Osteoblast (primary cell): Measurements from ENCODE around the gene FARS2. TPM values are rescaled to one million over a fixed set of nuclear protein-coding genes. Genes with fewer than 3 reads are reported as not detected.

Experiments
- DNase-seq: peaks from one replicate; pipeline ENCODE4 v3.0.0; 2011; ENCODE audit warnings: low spot score, mixed read lengths; ENCODE audit not compliant: insufficient read length; ENCODE audit errors: missing footprints
- H2AFZ ChIP-seq: 2 replicates; pipeline ENCODE4 v1.6.0; 2011; ENCODE audit warnings: mild to moderate bottlenecking, low read length
- H3K27ac ChIP-seq: 2 replicates; pipeline ENCODE4 v1.5.1; 2011; ENCODE audit warnings: mild to moderate bottlenecking, low read depth, low read length, moderate library complexity
- H3K27me3 ChIP-seq: 2 replicates; pipeline ENCODE4 v1.6.0; 2012; ENCODE audit warnings: mild to moderate bottlenecking, control low read depth, inconsistent platforms, low read length, moderate library complexity; ENCODE audit not compliant: insufficient read depth
- H3K36me3 ChIP-seq: 2 replicates; pipeline ENCODE4 v1.5.1; 2011; ENCODE audit warnings: mild to moderate bottlenecking, low read length, control low read depth, moderate library complexity; ENCODE audit not compliant: insufficient read depth
- H3K4me1 ChIP-seq: 2 replicates; pipeline ENCODE4 v1.5.1; 2011; ENCODE audit warnings: mild to moderate bottlenecking, low read length, control low read depth, moderate library complexity; ENCODE audit not compliant: insufficient read depth
- H3K4me2 ChIP-seq: 2 replicates; pipeline ENCODE4 v1.6.0; 2011; ENCODE audit warnings: mild to moderate bottlenecking, low read length; ENCODE audit not compliant: insufficient read depth
- H3K4me3 ChIP-seq: fragments of 200-600 bp; sonication (generic); 3 replicates; pipeline ENCODE4 v1.5.1; 2012; ENCODE audit warnings: mild to moderate bottlenecking, low read length, inconsistent platforms; ENCODE audit not compliant: insufficient read depth
- H3K79me2 ChIP-seq: 2 replicates; pipeline ENCODE4 v1.6.0; 2012; ENCODE audit warnings: mild to moderate bottlenecking, low read length, control low read depth, inconsistent platforms; ENCODE audit not compliant: insufficient read depth
- H3K9me3 ChIP-seq: 2 replicates; pipeline ENCODE4 v1.5.1; 2011; ENCODE audit warnings: low read depth, low read length, control low read depth
- H4K20me1 ChIP-seq: 2 replicates; pipeline ENCODE4 v1.6.0; 2012; ENCODE audit warnings: mild to moderate bottlenecking, low read length, control low read depth; ENCODE audit not compliant: insufficient read depth
- total RNA-seq: library from RNA; depleted of rRNA; stranded (reverse); fragments of >200 nt; gene quantifications from 2 replicates; pipeline ENCODE4 v1.2.3, GENCODE V29; 2012
- TF ChIP-seq, protein P1 (sequence below): IDR thresholded peaks from 2 replicates; pipeline ENCODE4 v1.5.1; 2011; ENCODE audit warnings: mild to moderate bottlenecking, low read depth, low read length, moderate library complexity; ENCODE audit errors: extremely low read depth

Gene FARS2
- total RNA-seq, 1 donor, result 29.7 TPM

DNA sequence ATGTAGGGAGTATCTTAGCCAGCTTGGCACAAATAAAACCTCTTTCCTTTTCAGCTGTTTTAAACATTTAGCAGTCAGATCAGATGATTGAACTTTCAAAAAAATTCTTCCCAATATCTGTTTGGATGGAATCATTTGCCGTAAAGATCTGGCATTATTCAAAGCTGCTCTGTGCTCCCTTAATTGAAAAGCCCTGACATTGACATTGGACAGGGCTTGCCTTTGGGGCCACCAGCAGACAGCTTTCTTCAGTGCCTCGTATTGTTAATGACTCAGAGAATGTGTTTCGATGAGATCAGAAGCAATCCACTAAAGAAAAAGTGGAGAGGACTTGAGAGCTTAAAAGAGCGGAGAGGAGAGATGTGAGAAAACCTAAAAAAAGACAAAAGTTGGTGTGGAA is 401.9 kb downstream of the FARS2 start:
- H3K4me2 ChIP-seq, result no peak overlapping the region
- TF ChIP-seq, protein P1, sequence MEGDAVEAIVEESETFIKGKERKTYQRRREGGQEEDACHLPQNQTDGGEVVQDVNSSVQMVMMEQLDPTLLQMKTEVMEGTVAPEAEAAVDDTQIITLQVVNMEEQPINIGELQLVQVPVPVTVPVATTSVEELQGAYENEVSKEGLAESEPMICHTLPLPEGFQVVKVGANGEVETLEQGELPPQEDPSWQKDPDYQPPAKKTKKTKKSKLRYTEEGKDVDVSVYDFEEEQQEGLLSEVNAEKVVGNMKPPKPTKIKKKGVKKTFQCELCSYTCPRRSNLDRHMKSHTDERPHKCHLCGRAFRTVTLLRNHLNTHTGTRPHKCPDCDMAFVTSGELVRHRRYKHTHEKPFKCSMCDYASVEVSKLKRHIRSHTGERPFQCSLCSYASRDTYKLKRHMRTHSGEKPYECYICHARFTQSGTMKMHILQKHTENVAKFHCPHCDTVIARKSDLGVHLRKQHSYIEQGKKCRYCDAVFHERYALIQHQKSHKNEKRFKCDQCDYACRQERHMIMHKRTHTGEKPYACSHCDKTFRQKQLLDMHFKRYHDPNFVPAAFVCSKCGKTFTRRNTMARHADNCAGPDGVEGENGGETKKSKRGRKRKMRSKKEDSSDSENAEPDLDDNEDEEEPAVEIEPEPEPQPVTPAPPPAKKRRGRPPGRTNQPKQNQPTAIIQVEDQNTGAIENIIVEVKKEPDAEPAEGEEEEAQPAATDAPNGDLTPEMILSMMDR, result no peak
- DNase-seq, result no peak

DNA sequence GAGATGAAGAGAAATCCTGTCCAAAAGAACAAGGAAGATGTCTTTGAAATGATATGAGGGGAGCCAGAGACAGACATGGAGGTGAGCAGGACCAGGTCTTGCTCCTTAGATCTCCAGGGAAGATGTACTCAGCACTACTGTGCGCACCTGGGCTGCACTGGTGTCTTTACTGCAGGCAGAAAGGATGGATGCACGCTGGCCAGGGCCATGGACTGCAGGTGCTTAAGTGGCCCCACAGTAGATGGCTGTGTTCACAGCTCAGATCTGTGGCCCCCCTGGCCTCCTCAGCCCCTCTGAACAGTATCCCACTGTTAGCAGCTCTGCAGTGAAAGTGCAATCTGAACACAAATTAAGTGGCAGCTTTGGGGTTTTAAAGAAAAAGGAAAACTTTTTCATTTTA is 402.4 kb downstream of the FARS2 start:
- Histone ChIP-seq H3K27ac (no peak overlapping the region), H3K4me1 (peaks cover 5% of the 10 kb centered on the region), H3K79me2 (no peaks in the 10 kb centered on the region), H2AFZ (no peak overlapping the region), H3K27me3 (no peaks in the 10 kb centered on the region), H3K36me3 (no peaks in the 10 kb centered on the region), H4K20me1 (no peaks in the 10 kb centered on the region), H3K4me3 (no peak overlapping the region), H3K9me3 (no peaks in the 10 kb centered on the region), H3K4me2 (no peak overlapping the region)
- TF ChIP-seq, protein P1, result no peak
- no peak for DNase-seq

More for the DNA sequence above, 401.9 kb downstream of the FARS2 start:
- no peak overlapping the region for H3K4me3 ChIP-seq
- H4K20me1 ChIP-seq, result no peaks in the 10 kb centered on the region
- H3K36me3 ChIP-seq, result no peaks in the 10 kb centered on the region
- peaks cover 5% of the 10 kb centered on the region for H3K4me1 ChIP-seq
- H3K9me3 ChIP-seq, result no peaks in the 10 kb centered on the region
- no peak overlapping the region for H2AFZ ChIP-seq
- H3K27ac ChIP-seq, result no peak overlapping the region
- no peaks in the 10 kb centered on the region for H3K79me2 ChIP-seq
- no peaks in the 10 kb centered on the region for H3K27me3 ChIP-seq

DNA sequence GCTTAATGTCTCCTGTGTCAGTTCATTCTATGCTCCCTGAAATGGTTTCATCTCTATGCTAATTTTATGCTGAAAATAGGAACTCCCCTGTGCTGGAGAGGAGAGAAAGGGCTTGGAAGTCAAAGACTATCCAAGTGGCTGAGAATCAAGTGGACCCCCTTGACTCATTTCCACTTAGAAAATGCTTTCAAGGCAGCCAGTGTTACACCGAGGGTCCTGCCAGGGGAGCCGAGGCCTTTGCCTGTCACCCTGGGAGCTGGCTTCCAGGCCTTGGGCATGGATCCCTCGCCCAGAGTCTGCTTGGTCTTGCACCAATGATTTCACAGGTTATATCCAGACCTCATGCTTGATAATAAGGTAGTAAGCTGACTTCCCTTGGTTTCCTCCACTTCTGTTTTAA is 402.8 kb downstream of the FARS2 start:
- DNase-seq, result no peak
- H3K4me1 ChIP-seq, result peaks cover 3% of the 10 kb centered on the region
- H3K36me3 ChIP-seq, result no peaks in the 10 kb centered on the region
- H3K4me2 ChIP-seq, result no peak overlapping the region
- no peaks in the 10 kb centered on the region for H3K27me3 ChIP-seq
- no peak overlapping the region for H3K4me3 ChIP-seq
- H3K9me3 ChIP-seq, result no peaks in the 10 kb centered on the region
- H3K27ac ChIP-seq, result no peak overlapping the region
- no peaks in the 10 kb centered on the region for H4K20me1 ChIP-seq
- H2AFZ ChIP-seq, result no peak overlapping the region
- H3K79me2 ChIP-seq, result no peaks in the 10 kb centered on the region
- TF ChIP-seq, protein P1, result no peak

DNA sequence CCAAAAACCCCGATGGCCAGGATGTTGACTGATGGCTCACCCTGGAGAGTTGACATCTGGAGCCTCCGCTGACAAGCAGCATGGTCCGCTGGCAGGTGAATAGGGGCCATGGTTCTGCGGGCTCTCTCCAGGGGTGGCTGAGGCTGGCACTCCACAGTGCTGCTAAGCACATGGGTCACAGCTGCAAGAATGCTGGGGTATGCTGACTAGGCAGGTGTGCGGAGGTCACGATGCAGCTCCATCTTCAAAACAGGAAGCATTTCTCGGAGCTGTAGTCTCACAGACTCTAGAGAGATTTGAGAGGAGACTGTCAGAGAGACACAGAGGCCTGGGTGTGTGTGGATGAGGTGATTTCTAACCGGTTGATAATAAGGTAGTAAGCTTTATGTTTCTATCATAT is 403.9 kb downstream of the FARS2 start:
- TF ChIP-seq, protein P1, result no peak
- Histone ChIP-seq H3K27me3 (no peaks in the 10 kb centered on the region), H4K20me1 (no peaks in the 10 kb centered on the region), H3K4me2 (no peak overlapping the region), H3K79me2 (no peaks in the 10 kb centered on the region), H3K9me3 (no peaks in the 10 kb centered on the region), H2AFZ (no peak overlapping the region), H3K36me3 (no peaks in the 10 kb centered on the region), H3K27ac (no peak overlapping the region), H3K4me1 (peaks cover 2% of the 10 kb centered on the region), H3K4me3 (no peak overlapping the region)
- DNase-seq, result no peak
